Stimulated activated CD8-positive, alpha-beta memory T cell treated with anti-CD3 and anti-CD28 coated beads, Interleukin-12 subunit alpha, Interleukin-12 subunit beta, amount 100 ng/mL, for 24 hours (primary cell): ENCODE measurements around the gene SETMAR.

Source experiments
- DNase-seq: peaks from one replicate; pipeline ENCODE4 v3.0.0-alpha.2; 2020; ENCODE audit errors: extremely low read depth

Gene SETMAR

GRCh38 chr3:4351164-4351855, 48.1 kb downstream of the SETMAR start:
- no peak for DNase-seq

GRCh38 chr3:4351872-4352271, 48.7 kb downstream of the SETMAR start:
- no peak for DNase-seq

- DNase-seq: no peak
These were observed 52.4 kb downstream of the SETMAR start for GRCh38 chr3:4355401-4356219.

- DNase-seq: no peak
These were observed 53.0 kb downstream of the SETMAR start for GRCh38 chr3:4356220-4356540.

GRCh38 chr3:4356546-4357410, 53.6 kb downstream of the SETMAR start:
- DNase-seq: no peak

GRCh38 chr3:4358273-4358672, 55.1 kb downstream of the SETMAR start:
- DNase-seq: no peak

GRCh38 chr3:4359805-4360502, 56.8 kb downstream of the SETMAR start:
- no peak for DNase-seq

GRCh38 chr3:4360817-4361216, 57.6 kb downstream of the SETMAR start:
- no peak for DNase-seq

- DNase-seq: no peak
These were observed 59.4 kb downstream of the SETMAR start for GRCh38 chr3:4362523-4362922.
